K562 (cell line): Measurements from ENCODE around the gene RHOC. TPM values are rescaled to one million over a fixed set of nuclear protein-coding genes. Genes with fewer than 3 reads are reported as not detected.

Experiments used
- BRCA1 ChIP-seq, 2 experiments: fragments of 450-650 bp in 1 of 2; sonication (generic) in 1 of 2; formaldehyde crosslinking in 1 of 2; IDR thresholded peaks; 2 replicates each; pipeline versions ENCODE4 v1.5.0 to v1.6.1; 2017 to 2020; ENCODE audit warnings: mild to moderate bottlenecking in 1 of 2, missing genetic modification reagents in 1 of 2
- CC2D1A ChIP-seq: fragments of 450-650 bp; IDR thresholded peaks from 2 replicates; pipeline ENCODE4 v1.6.1; 2017; ENCODE audit warnings: mild to moderate bottlenecking
- CREB1 ChIP-seq, 2 experiments: sonication (generic) in 1 of 2; formaldehyde crosslinking in 1 of 2; IDR thresholded peaks; 2 replicates each; pipeline versions ENCODE4 v1.6.1 to v1.8.0; 2012 to 2022; ENCODE audit warnings: inconsistent platforms in 1 of 2, mild to moderate bottlenecking in 1 of 2, missing genetic modification reagents in 1 of 2, moderate library complexity in 1 of 2
- DIDO1 ChIP-seq: fragments of 450-650 bp; IDR thresholded peaks from 2 replicates; pipeline ENCODE4 v1.6.1; 2016; ENCODE audit warnings: low read depth, missing biosample characterization, missing genetic modification characterization
- ELF1 ChIP-seq: fragments of 200-800 bp; sonication (Bioruptor generic); IDR thresholded peaks from 2 replicates; pipeline ENCODE4 v1.6.1; 2016; ENCODE audit warnings: missing genetic modification characterization, missing compliant biosample characterization
- FOXA3 ChIP-seq, 2 experiments: fragments of 450-650 bp in 1 of 2; sonication (generic) in 1 of 2; formaldehyde crosslinking; IDR thresholded peaks in 1 of 2; conservative IDR thresholded peaks in 1 of 2; 2 replicates each; pipeline versions ENCODE4 v1.4.0 to v1.8.0; 2020 to 2022; ENCODE audit warnings: mild to moderate bottlenecking in 2 of 2, missing genetic modification reagents in 1 of 2
- GTF3C2 ChIP-seq: IDR thresholded peaks from 3 replicates; pipeline ENCODE4 v1.6.1; 2011; ENCODE audit warnings: borderline replicate concordance, mild to moderate bottlenecking, moderate library complexity; ENCODE audit not compliant: insufficient read length; ENCODE audit errors: extremely low read depth
- HMG20A ChIP-seq: fragments of 450-650 bp; formaldehyde crosslinking; conservative IDR thresholded peaks from 2 replicates; pipeline ENCODE4 v1.4.0; 2020; ENCODE audit warnings: mild to moderate bottlenecking, mixed read lengths
- LARP7 ChIP-seq: fragments of 450-650 bp; IDR thresholded peaks from 2 replicates; pipeline ENCODE4 v1.6.1; 2016
- PTTG1 ChIP-seq: fragments of 450-650 bp; IDR thresholded peaks from 2 replicates; pipeline ENCODE4 v1.6.1; 2016; ENCODE audit warnings: low read depth, mild to moderate bottlenecking, missing genetic modification characterization, missing compliant biosample characterization
- RBM25 ChIP-seq: fragments of 200-400 bp; formaldehyde crosslinking; IDR thresholded peaks from 2 replicates; pipeline ENCODE4 v1.6.1; 2018; ENCODE audit warnings: low read length, low read depth, moderate library complexity; ENCODE audit not compliant: severe bottlenecking
- RFX1 ChIP-seq: fragments of 450-650 bp; IDR thresholded peaks from 2 replicates; pipeline ENCODE4 v1.6.1; 2016; ENCODE audit warnings: mild to moderate bottlenecking, moderate library complexity
- SRSF1 ChIP-seq: fragments of 200-400 bp; formaldehyde crosslinking; IDR thresholded peaks from 2 replicates; pipeline ENCODE4 v1.6.1; 2017; ENCODE audit warnings: mild to moderate bottlenecking, low read depth, low read length, moderate library complexity
- TBL1XR1 ChIP-seq, 2 experiments: IDR thresholded peaks; 2 replicates each; pipeline ENCODE4 v1.6.1; 2012; ENCODE audit warnings: improper control_type of control experiment in 2 of 2, low read length in 2 of 2, mild to moderate bottlenecking in 1 of 2
- VEZF1 ChIP-seq: fragments of 200-800 bp; sonication (Bioruptor generic); IDR thresholded peaks from 2 replicates; pipeline ENCODE4 v1.6.1; 2017; ENCODE audit warnings: missing genetic modification characterization, missing compliant biosample characterization
- ZNF324 ChIP-seq: fragments of 250-450 bp; sonication (Bioruptor Pico); IDR thresholded peaks from 2 replicates; pipeline ENCODE4 v1.4.0; 2020; ENCODE audit warnings: mild to moderate bottlenecking
- ZNF507 ChIP-seq: conservative IDR thresholded peaks from 2 replicates; pipeline ENCODE4 v1.6.1; 2017; ENCODE audit warnings: missing genetic modification characterization, missing compliant biosample characterization
- ZNF717 ChIP-seq: fragments of 250-450 bp; sonication (Bioruptor Pico); IDR thresholded peaks from 2 replicates; pipeline ENCODE4 v1.5.0; 2021
- ZNF785 ChIP-seq: fragments of 250-450 bp; sonication (Bioruptor Pico); IDR thresholded peaks from 2 replicates; pipeline ENCODE4 v1.4.0; 2020; ENCODE audit warnings: mild to moderate bottlenecking
- polyA plus RNA-seq, 8 experiments: library from polyadenylated mRNA; depleted of rRNA in 4 of 8; stranded (reverse) in 5 of 8; unstranded in 3 of 8; fragments of >200 nt; fragmentation: Nextera tagmentation in 2 of 8; fragmentation: Illumina TruSeq in 1 of 8; extraction: Ambion mirVana in 2 of 8; extraction: Trizol in 1 of 8; gene quantifications; 2 replicates each; pipeline versions ENCODE4 v1.2.1 to v1.2.3, GENCODE V29; 2011 to 2014; ENCODE audit warnings: inconsistent platforms in 1 of 8, missing spikeins in 1 of 8
- total RNA-seq, 7 experiments: library from RNA; depleted of rRNA in 6 of 7; stranded (reverse); fragments of >200 nt in 6 of 7; fragmentation: Illumina TruSeq in 2 of 7; extraction: Trizol in 2 of 7; gene quantifications; 2 replicates each; pipeline versions ENCODE4 v1.2.1 to v1.2.3, GENCODE V29; 2011 to 2021; ENCODE audit warnings: low replicate concordance in 1 of 7
- TF ChIP-seq, protein P1 (sequence below): fragments of 250-450 bp; sonication (Bioruptor Pico); IDR thresholded peaks from 2 replicates; pipeline ENCODE4 v1.4.0; 2020; ENCODE audit warnings: mild to moderate bottlenecking, moderate library complexity, borderline replicate concordance

The RHOC gene
- total and polyA plus RNA-seq, 9 of the 15 experiments (the other 6 are each of a cell fraction or from before 2014, with no cell fraction given): 35.2 to 364 (median 204) TPM

- TF ChIP-seq ELF1 (tag) (no peak), VEZF1 (CRISPR knock-in tag) (peak; percentile 99), RBM25 (no peak), DIDO1 (tag) (no peak), TBL1XR1 (IDR thresholded peaks at IDR 0.05; ENCODE audit: low read length in 2 of 2) (no peak), FOXA3 (CRISPR knock-in tag; conservative IDR thresholded peaks at IDR 0.05 in 1 of 2, IDR thresholded peaks at IDR 0.05 in 1 of 2) (0 out of 4 replicates have a peak, but pooled peaks of 1 of the 2 experiments have one; percentile 12), ZNF507 (tag) (no peak), ZNF785 (no peak), GTF3C2 (no peak), ZNF717 (CRISPR knock-in tag) (no peak), RFX1 (no peak), LARP7 (0 out of 2 replicates have a peak, but pooled peaks have one; percentile 41), PTTG1 (no peak), CC2D1A (0 out of 2 replicates have a peak, but pooled peaks have one; percentile 19), CREB1 (IDR thresholded peaks at IDR 0.05) (no peak), CREB1 (CRISPR knock-in tag; IDR thresholded peaks at IDR 0.05) (0 out of 2 replicates have a peak, but pooled peaks have one; percentile 3), ZNF324 (CRISPR knock-in tag) (no peak), BRCA1 (IDR thresholded peaks at IDR 0.05) (no peak), BRCA1 (CRISPR knock-in tag; IDR thresholded peaks at IDR 0.05) (no peak; the same call in 1 of the 2 replicates), HMG20A (CRISPR knock-in tag) (no peak), SRSF1 (no peak)
- TF ChIP-seq, protein P1, sequence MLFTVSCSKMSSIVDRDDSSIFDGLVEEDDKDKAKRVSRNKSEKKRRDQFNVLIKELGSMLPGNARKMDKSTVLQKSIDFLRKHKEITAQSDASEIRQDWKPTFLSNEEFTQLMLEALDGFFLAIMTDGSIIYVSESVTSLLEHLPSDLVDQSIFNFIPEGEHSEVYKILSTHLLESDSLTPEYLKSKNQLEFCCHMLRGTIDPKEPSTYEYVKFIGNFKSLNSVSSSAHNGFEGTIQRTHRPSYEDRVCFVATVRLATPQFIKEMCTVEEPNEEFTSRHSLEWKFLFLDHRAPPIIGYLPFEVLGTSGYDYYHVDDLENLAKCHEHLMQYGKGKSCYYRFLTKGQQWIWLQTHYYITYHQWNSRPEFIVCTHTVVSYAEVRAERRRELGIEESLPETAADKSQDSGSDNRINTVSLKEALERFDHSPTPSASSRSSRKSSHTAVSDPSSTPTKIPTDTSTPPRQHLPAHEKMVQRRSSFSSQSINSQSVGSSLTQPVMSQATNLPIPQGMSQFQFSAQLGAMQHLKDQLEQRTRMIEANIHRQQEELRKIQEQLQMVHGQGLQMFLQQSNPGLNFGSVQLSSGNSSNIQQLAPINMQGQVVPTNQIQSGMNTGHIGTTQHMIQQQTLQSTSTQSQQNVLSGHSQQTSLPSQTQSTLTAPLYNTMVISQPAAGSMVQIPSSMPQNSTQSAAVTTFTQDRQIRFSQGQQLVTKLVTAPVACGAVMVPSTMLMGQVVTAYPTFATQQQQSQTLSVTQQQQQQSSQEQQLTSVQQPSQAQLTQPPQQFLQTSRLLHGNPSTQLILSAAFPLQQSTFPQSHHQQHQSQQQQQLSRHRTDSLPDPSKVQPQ (CRISPR knock-in tag): no peak
These were observed at the start of gene RHOC (continued) for GRCh38 chr1:112706505-112707220.
